ENCODE measurements around the gene CNTNAP2. TPM values are rescaled to one million over a fixed set of nuclear protein-coding genes. Genes with fewer than 3 reads are reported as not detected.

CNTNAP2 gene
- total and polyA plus RNA-seq, 2 of the 13 experiments (the other 11 are each of a cell fraction or from before 2014, with no cell fraction given), result 0.40 to 0.42 TPM

- no peak for TF ChIP-seq PPARG (CRISPR knock-in tag; conservative IDR thresholded peaks at IDR 0.05)
- TF ChIP-seq ARID5B (CRISPR knock-in tag; IDR thresholded peaks at IDR 0.05), result no peak
- no peak for TF ChIP-seq ZNF263 (CRISPR knock-in tag; IDR thresholded peaks at IDR 0.05)
Observed at GRCh38 chr7:148031811-148032210, 1915.2 kb downstream of the CNTNAP2 start (continued).

GRCh38 chr7:148035950-148036349 lies 1919.3 kb downstream of the CNTNAP2 start:
- H2AFZ ChIP-seq (ENCODE audit: low read length), result no peak overlapping the region
- no TSS peak for BruUV-seq (replicated peaks)
- H3K79me2 ChIP-seq (ENCODE audit: insufficient read depth, low read length), result no peaks in the 10 kb centered on the region
- H3K27me3 ChIP-seq (ENCODE audit: control insufficient read depth in 1 of 2, insufficient read depth in 2 of 2, low read length in 2 of 2), result no peaks in the 10 kb centered on the region
- no peaks in the 10 kb centered on the region for H3K36me3 ChIP-seq (replicated peaks in 1 of 2; ENCODE audit: control insufficient read depth in 1 of 2, insufficient read depth in 2 of 2, low read length in 2 of 2)
- no peaks in the 10 kb centered on the region for H3K9me3 ChIP-seq (ENCODE audit: low read length)
- H4K20me1 ChIP-seq (ENCODE audit: insufficient read depth, low read length), result no peaks in the 10 kb centered on the region
- 0% methylated on average over 1 of the region's 1 CpG for WGBS (ENCODE audit: low lambda C conversion rate)
- in situ Hi-C loops (cut with HindIII; ENCODE audit: extremely low pct_ligation_motif_present, low pct_unique_long_range_greater_than_20kb), result no loop called here
- intact Hi-C loops (cut with micrococcal nuclease; ENCODE audit: unreplicated experiment), result no loop called here
- no peak for DNase-seq (ENCODE audit: low spot score)
- CTCF ChIA-PET (ENCODE audit: low intra/inter-chr PET ratio, low total read pairs), result no interaction called here
- no peak overlapping the region for H3K9ac ChIP-seq (ENCODE audit: insufficient read depth, low read depth, low read length)
- no peak overlapping the region for H3K4me3 ChIP-seq (replicated peaks in 1 of 3; ENCODE audit: insufficient read depth in 1 of 3, low read depth in 2 of 3, low read length in 3 of 3)
- no peaks in the 10 kb centered on the region for H3K4me1 ChIP-seq (ENCODE audit: insufficient read depth, low read length)
- no peak for FAIRE-seq
- no peak overlapping the region for H3K27ac ChIP-seq (ENCODE audit: extremely low read length, insufficient read depth, low read length)
- H3K4me2 ChIP-seq (ENCODE audit: low read depth, low read length), result no peak overlapping the region
- no peak for ATAC-seq
- POLR2A ChIA-PET, result no interaction called here
- no peak for TF ChIP-seq AKNA (CRISPR knock-in tag; IDR thresholded peaks at IDR 0.05; ENCODE audit: borderline replicate concordance)
- no peak for TF ChIP-seq PHF21A (CRISPR knock-in tag; IDR thresholded peaks at IDR 0.05)
- TF ChIP-seq NKX3-1 (CRISPR knock-in tag; IDR thresholded peaks at IDR 0.05), result no peak
- no peak for TF ChIP-seq ZNF770 (CRISPR knock-in tag; IDR thresholded peaks at IDR 0.05)
- TF ChIP-seq IKZF5 (CRISPR knock-in tag; IDR thresholded peaks at IDR 0.05), result no peak
- no peak for TF ChIP-seq ZMYM2 (CRISPR knock-in tag; IDR thresholded peaks at IDR 0.05)
